Breast epithelium (tissue), 4 donors: ENCODE results near the gene GPAT3. TPM values are rescaled to one million over a fixed set of nuclear protein-coding genes. Genes with fewer than 3 reads are reported as not detected.

Source experiments
- DNase-seq, 2 donors: peaks; one replicate each; pipeline ENCODE4 v3.0.0-alpha.2; 2019; ENCODE audit warnings: low spot score in 2 of 2
- H3K27ac ChIP-seq, 2 donors: fragments of 200-600 bp; sonication (generic) in 1 of 2; one replicate each; pipeline ENCODE4 v1.5.1; 2016 to 2019; ENCODE audit warnings: mild to moderate bottlenecking in 1 of 2
- H3K27me3 ChIP-seq, 2 donors: fragments of 200-600 bp; sonication (generic) in 1 of 2; one replicate each; pipeline versions ENCODE4 v1.5.1 to v1.6.0; 2017 to 2019; ENCODE audit warnings: control low read depth in 1 of 2, mild to moderate bottlenecking in 1 of 2
- H3K36me3 ChIP-seq: fragments of 200-600 bp; one replicate; pipeline ENCODE4 v1.5.1; 2019
- H3K4me1 ChIP-seq, 2 donors: fragments of 200-600 bp; sonication (generic); one replicate each; pipeline ENCODE4 v1.5.1; 2016 to 2019; ENCODE audit warnings: control low read depth in 1 of 2
- H3K4me3 ChIP-seq, 3 donors: fragments of 200-600 bp; sonication (generic); 1 replicate in 2 of 3; 2 replicates in 1 of 3; pipeline ENCODE4 v1.5.1; 2016 to 2019; ENCODE audit warnings: mild to moderate bottlenecking in 3 of 3, moderate library complexity in 2 of 3
- H3K9me3 ChIP-seq, 2 donors: fragments of 200-600 bp; sonication (generic) in 1 of 2; one replicate each; pipeline ENCODE4 v1.5.1; 2016 to 2019; ENCODE audit warnings: control low read depth in 1 of 2
- POLR2A ChIP-seq: fragments of 450-650 bp; IDR thresholded peaks from one replicate; pipeline ENCODE4 v1.6.1; 2016; ENCODE audit warnings: antibody characterized with exemption, mild to moderate bottlenecking, moderate library complexity
- POLR2AphosphoS5 ChIP-seq, 3 donors: sonication (generic); formaldehyde crosslinking; IDR thresholded peaks; one replicate each; pipeline ENCODE4 v1.6.1; 2017; ENCODE audit warnings: antibody characterized with exemption in 3 of 3
- intact Hi-C: fragments of 100-400 bp; cut with DNase I; formaldehyde crosslinking; loops from one replicate; pipeline ENCODE4 v1.15.1; 2023; ENCODE audit warnings: low total_unique reads
- total RNA-seq, 3 donors: library from RNA; depleted of rRNA; stranded (reverse); fragments of >200 nt; gene quantifications; one replicate each; pipeline ENCODE4 v1.1.0, GENCODE V29; 2016
- TF ChIP-seq, protein P1 (sequence below), 3 donors: fragments of 450-650 bp; IDR thresholded peaks; one replicate each; pipeline ENCODE4 v1.5.1; 2016 to 2017; ENCODE audit warnings: antibody characterized with exemption in 3 of 3, mild to moderate bottlenecking in 3 of 3, moderate library complexity in 3 of 3

Gene GPAT3
- total RNA-seq, 3 donors from 2014 or later = 5.1 to 7.6 (median 5.6) TPM

DNA sequence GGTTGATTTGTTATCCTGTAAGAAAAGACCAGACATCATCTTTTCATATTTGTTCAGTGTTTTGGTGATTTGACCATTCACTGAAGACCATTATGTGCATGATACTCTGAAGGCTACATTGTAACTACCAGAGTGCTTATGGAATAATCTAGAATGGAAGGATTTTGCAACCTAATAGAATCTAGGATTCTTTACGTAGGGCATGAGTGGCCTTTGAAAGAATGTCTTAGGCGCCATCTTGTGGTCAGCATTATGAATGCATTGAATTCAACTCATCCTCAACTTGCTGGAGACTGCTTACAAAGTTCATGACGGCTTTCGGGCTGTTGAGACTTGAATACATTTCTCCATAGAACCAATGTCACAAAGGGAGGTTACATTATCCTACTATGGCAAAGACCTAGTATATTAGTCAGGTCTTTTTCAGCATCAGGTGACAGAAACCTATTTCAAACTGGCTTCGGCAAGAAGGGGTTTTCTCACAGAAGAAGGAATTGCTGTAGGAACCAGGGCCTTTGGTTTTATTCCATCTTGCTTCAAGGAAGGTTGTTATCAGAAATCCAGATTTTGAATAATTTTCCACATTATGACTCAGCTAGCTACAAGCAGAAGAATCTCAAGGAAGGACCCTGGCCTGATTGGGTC lies 104.1 kb downstream of the GPAT3 start:
- no peak for TF ChIP-seq POLR2A
- TF ChIP-seq, protein P1, sequence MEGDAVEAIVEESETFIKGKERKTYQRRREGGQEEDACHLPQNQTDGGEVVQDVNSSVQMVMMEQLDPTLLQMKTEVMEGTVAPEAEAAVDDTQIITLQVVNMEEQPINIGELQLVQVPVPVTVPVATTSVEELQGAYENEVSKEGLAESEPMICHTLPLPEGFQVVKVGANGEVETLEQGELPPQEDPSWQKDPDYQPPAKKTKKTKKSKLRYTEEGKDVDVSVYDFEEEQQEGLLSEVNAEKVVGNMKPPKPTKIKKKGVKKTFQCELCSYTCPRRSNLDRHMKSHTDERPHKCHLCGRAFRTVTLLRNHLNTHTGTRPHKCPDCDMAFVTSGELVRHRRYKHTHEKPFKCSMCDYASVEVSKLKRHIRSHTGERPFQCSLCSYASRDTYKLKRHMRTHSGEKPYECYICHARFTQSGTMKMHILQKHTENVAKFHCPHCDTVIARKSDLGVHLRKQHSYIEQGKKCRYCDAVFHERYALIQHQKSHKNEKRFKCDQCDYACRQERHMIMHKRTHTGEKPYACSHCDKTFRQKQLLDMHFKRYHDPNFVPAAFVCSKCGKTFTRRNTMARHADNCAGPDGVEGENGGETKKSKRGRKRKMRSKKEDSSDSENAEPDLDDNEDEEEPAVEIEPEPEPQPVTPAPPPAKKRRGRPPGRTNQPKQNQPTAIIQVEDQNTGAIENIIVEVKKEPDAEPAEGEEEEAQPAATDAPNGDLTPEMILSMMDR (IDR thresholded peaks at IDR 0.05) = peak; percentile 58 to 85 (median 74)
- DNase-seq = peak in 1 of 2 donors; percentile 30
- Histone ChIP-seq H3K27me3 (no peaks in the 10 kb centered on the region), H3K36me3 (no peaks in the 10 kb centered on the region), H3K9me3 (no peaks in the 10 kb centered on the region), H3K27ac (no peak overlapping the region), H3K4me1 (no peaks in the 10 kb centered on the region), H3K4me3 (no peak overlapping the region)
- intact Hi-C loops = loop anchor here (10.0 kb wide), 1 partner anchor 145 kb away; no protein-coding TSS in a partner anchor

DNA sequence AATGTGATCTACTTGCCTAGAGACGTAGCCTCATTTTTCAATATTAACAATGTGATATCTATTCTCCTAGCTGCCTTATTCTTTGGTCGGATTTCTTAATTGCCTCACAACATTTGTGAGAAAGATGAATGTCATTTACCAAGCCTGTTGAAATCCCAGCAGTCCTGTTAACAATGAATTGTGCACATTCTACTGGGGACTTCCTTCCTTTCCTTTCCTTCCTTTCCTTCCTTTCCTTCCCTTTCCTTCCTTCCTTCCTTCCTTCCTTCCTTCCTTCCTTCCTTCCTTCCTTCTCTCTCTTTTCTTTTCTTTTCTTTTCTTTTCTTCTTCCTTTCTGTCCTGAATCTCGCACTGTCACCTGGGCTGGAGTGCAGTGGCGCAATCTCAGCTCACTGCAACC lies 107.1 kb downstream of the GPAT3 start:
- H3K4me1 ChIP-seq = no peaks in the 10 kb centered on the region
- DNase-seq = no peak
- intact Hi-C loops = loop anchor here (10.0 kb wide), 1 partner anchor 148 kb away; no protein-coding TSS in a partner anchor
- no peak for TF ChIP-seq POLR2A
- TF ChIP-seq, protein P1 (IDR thresholded peaks at IDR 0.05) = no peak
- no peak for TF ChIP-seq POLR2AphosphoS5 (IDR thresholded peaks at IDR 0.05)
- H3K27ac ChIP-seq = no peak overlapping the region
- no peak overlapping the region for H3K4me3 ChIP-seq
- no peaks in the 10 kb centered on the region for H3K36me3 ChIP-seq
- H3K27me3 ChIP-seq = no peaks in the 10 kb centered on the region
- no peaks in the 10 kb centered on the region for H3K9me3 ChIP-seq

DNA sequence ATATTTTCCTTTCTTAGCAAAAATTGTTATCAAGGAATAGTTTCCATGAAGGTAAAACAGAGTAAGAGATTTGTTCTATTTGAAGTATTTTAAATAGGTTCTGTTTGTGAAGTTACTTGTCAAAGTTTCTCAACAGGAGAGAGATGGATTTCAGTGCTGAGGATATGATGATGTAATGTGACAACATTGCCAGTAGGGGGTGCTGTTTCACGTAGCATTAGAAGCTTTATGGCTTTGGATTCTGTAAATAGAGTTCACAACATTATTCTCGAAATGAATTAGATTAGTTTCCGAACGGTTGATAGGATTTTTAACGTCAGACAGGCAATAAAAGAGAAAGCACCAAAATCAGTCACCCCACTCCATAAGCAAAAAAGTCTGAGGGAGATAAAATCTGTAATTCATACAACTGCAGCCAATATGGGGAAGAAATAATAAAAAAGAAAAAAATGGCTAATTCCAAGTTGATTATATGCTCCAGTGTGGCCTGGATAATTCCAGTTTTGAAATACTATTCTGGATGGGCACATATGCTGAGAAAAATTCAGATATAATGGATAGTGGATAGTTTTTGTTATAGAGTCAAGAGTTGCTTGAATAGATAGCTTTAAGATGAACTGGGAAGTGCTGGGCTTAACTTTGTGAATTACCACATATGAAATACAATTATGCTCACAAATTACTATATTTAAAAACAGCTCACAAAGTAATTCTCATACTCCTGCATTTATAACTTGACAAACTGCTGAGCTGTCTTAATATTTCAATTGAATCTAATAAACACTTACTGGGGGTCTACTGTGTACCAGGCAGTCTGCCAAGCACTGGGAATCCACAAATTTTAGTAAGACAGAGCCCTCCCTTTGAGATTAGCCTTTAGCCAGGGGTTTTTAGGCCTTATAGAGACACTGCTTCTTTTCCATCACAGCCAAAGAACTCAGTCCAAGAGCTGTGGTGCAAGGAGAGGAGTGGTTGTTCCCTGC lies 109.1 kb downstream of the GPAT3 start:
- Histone ChIP-seq H3K36me3 (no peaks in the 10 kb centered on the region), H3K4me3 (no peak overlapping the region), H3K27me3 (no peaks in the 10 kb centered on the region), H3K27ac (no peak overlapping the region), H3K9me3 (no peaks in the 10 kb centered on the region), H3K4me1 (no peaks in the 10 kb centered on the region)
- intact Hi-C loops = loop anchor here (10.0 kb wide), 1 partner anchor 150 kb away; no protein-coding TSS in a partner anchor
- no peak for DNase-seq
- TF ChIP-seq POLR2AphosphoS5 (IDR thresholded peaks at IDR 0.05) = no peak
- TF ChIP-seq POLR2A = no peak
- TF ChIP-seq, protein P1 (IDR thresholded peaks at IDR 0.05) = peak; percentile 85 to 89 (median 88)

DNA sequence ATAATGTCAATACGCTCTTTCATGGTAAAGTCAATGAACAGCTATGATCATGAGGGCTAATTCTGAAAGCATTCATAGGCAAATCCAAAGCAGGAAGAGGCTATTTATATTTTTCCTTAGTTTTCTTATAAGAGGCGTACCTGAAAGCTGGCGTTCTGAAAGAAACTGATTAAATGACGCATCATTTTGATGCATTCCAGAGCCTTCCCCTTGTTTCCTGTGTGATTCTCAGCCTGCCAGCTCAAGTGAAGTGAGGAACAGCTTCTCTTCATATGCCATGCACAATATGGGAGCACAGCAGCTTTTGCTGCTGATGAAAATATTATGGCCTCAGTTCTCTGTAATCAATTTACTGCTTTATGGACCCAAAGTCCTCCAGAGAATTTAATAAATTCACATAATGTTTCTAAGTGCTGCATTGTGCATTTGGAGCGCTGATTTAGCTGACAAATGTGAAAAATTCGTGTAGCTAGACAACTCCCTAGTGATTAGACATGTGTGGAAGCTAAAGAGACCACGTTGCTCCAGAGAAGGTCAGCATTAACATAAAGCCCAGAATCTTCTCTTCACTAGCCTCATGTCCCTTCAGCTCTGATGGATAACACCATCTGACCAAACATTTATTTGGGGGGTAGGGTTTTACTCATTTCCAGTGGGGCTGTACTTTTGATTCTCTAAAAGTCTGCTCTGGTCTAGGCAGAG lies 110.8 kb downstream of the GPAT3 start:
- Histone ChIP-seq H3K27ac (no peak overlapping the region), H3K9me3 (no peaks in the 10 kb centered on the region), H3K4me1 (no peaks in the 10 kb centered on the region), H3K27me3 (no peaks in the 10 kb centered on the region), H3K36me3 (no peaks in the 10 kb centered on the region), H3K4me3 (no peak overlapping the region)
- no peak for DNase-seq
- no peak for TF ChIP-seq POLR2AphosphoS5 (IDR thresholded peaks at IDR 0.05)
- intact Hi-C loops = loop anchor here (10.0 kb wide), 1 partner anchor 152 kb away; no protein-coding TSS in a partner anchor

DNA sequence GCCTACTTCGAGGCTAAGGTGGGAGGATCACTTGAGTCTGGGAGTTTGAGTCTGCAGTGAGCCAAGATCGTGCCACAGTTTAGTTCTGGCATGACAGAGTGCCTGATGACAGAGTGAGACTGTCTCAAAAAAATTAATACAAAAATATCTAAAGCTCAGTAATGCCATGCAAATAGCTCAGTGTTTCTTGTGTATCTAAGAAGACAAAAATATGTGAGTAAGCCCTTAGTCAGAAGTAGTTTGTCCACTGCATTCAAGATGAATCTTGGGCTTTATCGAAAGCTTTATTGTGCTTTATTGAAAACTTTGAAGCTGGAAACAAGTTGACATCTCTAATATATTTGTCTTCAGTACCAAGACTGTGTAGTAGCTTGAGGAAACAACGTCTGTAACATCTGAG lies 115.9 kb downstream of the GPAT3 start:
- Histone ChIP-seq H3K4me1 (no peaks in the 10 kb centered on the region), H3K27me3 (no peaks in the 10 kb centered on the region), H3K27ac (no peak overlapping the region), H3K4me3 (no peak overlapping the region), H3K9me3 (no peaks in the 10 kb centered on the region), H3K36me3 (no peaks in the 10 kb centered on the region)
- intact Hi-C loops = no loop called here
- DNase-seq = no peak
- TF ChIP-seq, protein P1 (IDR thresholded peaks at IDR 0.05) = no peak
